HFF-Myc (cell line): ENCODE results near the gene TBX10.
"Not testable (repeated sequence)": the region's sequence is repeated elsewhere in the genome, so short reads cannot be mapped to it uniquely, and the experiment has no call there.

Source experiments
- DNase-seq: peaks from one replicate; pipeline ENCODE4 v3.0.0-alpha.2; 2011; ENCODE audit warnings: low read depth; ENCODE audit errors: extremely low read depth
- H3K4me3 ChIP-seq: replicated peaks from 2 replicates; pipeline ENCODE4 v1.5.1; 2011; ENCODE audit warnings: low read depth, mild to moderate bottlenecking, control low read depth, low read length
- TF ChIP-seq, protein P1 (sequence below): IDR thresholded peaks from 2 replicates; pipeline ENCODE4 v1.5.1; 2012; ENCODE audit warnings: mild to moderate bottlenecking, low read depth, low read length, control low read depth; ENCODE audit errors: missing control alignments

Gene TBX10

DNA sequence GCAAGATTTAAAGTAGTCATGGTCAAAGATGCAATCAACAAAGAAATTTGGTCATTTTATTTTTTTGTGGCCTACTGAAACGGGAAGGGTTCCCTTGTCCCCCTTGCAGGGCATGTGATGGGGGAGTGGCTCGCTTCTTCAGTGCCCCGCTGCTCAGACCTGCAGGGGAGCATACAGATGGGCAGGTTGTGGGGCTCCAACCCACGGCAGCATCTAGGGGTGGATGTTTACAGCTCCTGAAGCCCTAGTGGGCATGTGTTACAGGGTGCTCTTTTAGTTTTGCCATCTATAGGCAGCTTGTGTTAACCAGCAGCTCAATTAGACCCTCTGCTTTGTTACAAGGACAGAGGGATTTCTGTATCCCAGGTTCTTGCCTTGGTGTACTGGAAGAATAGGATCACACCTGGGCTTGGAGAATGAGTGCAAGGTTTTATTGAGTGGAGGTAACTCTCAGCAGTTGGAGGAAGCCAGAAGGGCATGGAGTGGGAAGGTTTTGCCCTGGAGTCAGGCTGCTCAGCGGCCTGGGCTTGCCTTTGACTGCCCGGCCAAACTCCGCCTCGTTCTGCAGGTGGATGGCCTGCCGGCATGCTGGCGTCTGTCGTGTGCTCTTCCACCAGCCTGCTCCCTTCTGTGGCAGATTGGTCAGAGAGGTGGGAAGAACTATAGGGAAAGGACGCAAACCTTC lies 46.5 kb downstream of the TBX10 start:
- DNase-seq: no peak
- TF ChIP-seq, protein P1, sequence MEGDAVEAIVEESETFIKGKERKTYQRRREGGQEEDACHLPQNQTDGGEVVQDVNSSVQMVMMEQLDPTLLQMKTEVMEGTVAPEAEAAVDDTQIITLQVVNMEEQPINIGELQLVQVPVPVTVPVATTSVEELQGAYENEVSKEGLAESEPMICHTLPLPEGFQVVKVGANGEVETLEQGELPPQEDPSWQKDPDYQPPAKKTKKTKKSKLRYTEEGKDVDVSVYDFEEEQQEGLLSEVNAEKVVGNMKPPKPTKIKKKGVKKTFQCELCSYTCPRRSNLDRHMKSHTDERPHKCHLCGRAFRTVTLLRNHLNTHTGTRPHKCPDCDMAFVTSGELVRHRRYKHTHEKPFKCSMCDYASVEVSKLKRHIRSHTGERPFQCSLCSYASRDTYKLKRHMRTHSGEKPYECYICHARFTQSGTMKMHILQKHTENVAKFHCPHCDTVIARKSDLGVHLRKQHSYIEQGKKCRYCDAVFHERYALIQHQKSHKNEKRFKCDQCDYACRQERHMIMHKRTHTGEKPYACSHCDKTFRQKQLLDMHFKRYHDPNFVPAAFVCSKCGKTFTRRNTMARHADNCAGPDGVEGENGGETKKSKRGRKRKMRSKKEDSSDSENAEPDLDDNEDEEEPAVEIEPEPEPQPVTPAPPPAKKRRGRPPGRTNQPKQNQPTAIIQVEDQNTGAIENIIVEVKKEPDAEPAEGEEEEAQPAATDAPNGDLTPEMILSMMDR: no peak
- no peak overlapping the region for H3K4me3 ChIP-seq

- not testable (repeated sequence) for DNase-seq, H3K4me3 ChIP-seq
These were observed 50.6 kb downstream of the TBX10 start for GRCh38 chr11:67588899-67589415.

GRCh38 chr11:67588136-67588503 lies 51.4 kb downstream of the TBX10 start:
- TF ChIP-seq, protein P1: no peak
- H3K4me3 ChIP-seq: no peak overlapping the region
- DNase-seq: no peak

DNA sequence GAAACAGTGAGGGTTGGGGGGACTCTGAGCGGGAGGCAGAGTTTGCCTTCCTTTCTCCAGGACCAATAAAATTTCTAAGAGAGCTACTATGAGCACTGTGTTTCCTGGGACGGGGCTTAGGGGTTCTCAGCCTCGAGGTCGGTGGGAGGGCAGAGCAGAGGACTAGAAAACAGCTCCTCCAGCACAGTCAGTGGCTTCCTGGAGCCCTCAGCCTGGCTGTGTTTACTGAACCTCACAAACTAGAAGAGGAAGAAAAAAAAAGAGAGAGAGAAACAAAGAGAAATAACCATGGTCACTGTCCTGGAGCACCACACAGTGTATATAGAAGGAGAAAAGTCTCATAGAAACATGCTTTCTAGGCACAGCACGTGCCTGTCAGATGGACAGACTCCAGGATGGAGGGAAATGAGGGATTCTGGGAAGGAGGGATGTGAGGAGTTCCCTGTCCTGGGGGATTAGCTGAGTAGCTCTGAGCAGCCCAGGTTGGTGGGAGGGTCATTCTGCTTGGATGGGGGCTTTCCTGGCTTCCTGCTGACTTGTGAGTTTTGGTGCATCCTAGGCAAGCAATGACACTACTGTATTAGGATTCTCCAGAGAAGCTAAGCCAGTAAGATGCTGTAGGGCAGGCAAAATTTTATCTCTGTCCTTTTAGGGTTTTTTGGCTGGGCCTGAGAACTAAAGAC lies 52.9 kb downstream of the TBX10 start:
- no peak for DNase-seq
- TF ChIP-seq, protein P1: no peak
- no peak overlapping the region for H3K4me3 ChIP-seq

GRCh38 chr11:67585911-67586310 lies 53.7 kb downstream of the TBX10 start:
- TF ChIP-seq, protein P1: no peak
- peak overlapping the region; percentile 95 for H3K4me3 ChIP-seq
- no peak for DNase-seq

GRCh38 chr11:67584881-67585873 lies 54.4 kb downstream of the TBX10 start:
- TF ChIP-seq, protein P1: no peak
- H3K4me3 ChIP-seq: peak overlapping the region; percentile 95
- no peak for DNase-seq
